ENCODE measurements around the gene SPATA16.

DNA sequence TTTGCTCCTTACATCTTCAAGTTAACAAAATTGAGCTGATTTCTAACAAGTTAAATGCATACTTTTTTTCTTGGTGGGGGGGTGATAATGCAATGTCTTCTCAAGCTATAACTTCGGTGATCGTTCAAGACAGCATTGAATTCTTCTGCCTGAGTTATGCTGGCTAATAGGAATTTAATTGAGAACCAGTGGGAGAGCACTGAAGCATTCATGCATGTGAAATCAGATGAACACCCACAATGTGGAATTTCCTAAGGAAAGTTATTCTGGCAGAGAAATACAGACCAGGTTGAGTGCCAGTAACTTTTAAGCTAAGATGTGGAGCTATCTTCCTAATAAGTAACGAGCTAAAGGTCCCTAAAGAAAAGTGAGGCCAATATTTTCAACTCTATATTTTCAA, 3.0 kb downstream of the SPATA16 start:
- no peak for TF ChIP-seq EZH2 (IDR thresholded peaks at IDR 0.05; ENCODE audit: borderline replicate concordance, low read length)
- TF ChIP-seq CTCF (conservative IDR thresholded peaks at IDR 0.05 in 1 of 2, IDR thresholded peaks at IDR 0.05 in 1 of 2; ENCODE audit: extremely low read depth in 1 of 2, insufficient read depth in 1 of 2, low read depth in 1 of 2, low read length in 2 of 2): no peak

Data from mammary epithelial cell (primary cell).